Upper lobe of left lung (tissue), 4 donors: ENCODE data around the gene HLA-A.

ENCODE experiments used
- EP300 ChIP-seq, 4 donors: sonication (generic); formaldehyde crosslinking; IDR thresholded peaks; one replicate each; pipeline ENCODE4 v1.5.1; 2017; ENCODE audit warnings: antibody characterized with exemption in 4 of 4, control low read depth in 2 of 4
- POLR2A ChIP-seq, 4 donors: fragments of 450-650 bp; IDR thresholded peaks; one replicate each; pipeline ENCODE4 v1.5.1; 2016 to 2017; ENCODE audit warnings: antibody characterized with exemption in 4 of 4, mild to moderate bottlenecking in 2 of 4
- POLR2AphosphoS5 ChIP-seq, 2 donors: sonication (generic); formaldehyde crosslinking; IDR thresholded peaks; one replicate each; pipeline ENCODE4 v1.5.1; 2017; ENCODE audit warnings: antibody characterized with exemption in 2 of 2
- TF ChIP-seq, protein P1 (sequence below), 6 experiments: fragments of 450-650 bp in 4 of 6; fragments of 200-600 bp in 2 of 6; sonication (generic) in 2 of 6; IDR thresholded peaks; one replicate each; pipeline ENCODE4 v1.5.1; 2016 to 2019; ENCODE audit warnings: antibody characterized with exemption in 6 of 6

DNA sequence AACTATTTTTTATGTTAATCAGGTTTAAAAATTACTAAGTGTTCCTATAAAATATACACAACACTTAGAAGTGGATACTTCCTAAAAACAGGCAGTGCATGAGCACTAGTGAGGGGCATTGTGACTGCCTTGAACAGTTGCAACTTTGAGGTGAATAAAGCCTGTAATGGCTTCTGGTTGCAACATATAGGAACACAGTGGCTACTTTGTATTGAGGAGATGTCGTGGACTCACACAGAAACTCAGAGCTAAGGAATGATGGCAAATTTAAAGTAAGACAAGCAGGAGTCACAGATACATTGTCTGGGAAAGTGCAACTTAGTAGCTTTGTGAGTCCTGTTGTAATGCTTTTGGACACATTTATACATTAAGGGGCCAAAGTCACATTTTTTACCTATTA, 861 bp upstream of the HLA-A start:
- TF ChIP-seq, protein P1, sequence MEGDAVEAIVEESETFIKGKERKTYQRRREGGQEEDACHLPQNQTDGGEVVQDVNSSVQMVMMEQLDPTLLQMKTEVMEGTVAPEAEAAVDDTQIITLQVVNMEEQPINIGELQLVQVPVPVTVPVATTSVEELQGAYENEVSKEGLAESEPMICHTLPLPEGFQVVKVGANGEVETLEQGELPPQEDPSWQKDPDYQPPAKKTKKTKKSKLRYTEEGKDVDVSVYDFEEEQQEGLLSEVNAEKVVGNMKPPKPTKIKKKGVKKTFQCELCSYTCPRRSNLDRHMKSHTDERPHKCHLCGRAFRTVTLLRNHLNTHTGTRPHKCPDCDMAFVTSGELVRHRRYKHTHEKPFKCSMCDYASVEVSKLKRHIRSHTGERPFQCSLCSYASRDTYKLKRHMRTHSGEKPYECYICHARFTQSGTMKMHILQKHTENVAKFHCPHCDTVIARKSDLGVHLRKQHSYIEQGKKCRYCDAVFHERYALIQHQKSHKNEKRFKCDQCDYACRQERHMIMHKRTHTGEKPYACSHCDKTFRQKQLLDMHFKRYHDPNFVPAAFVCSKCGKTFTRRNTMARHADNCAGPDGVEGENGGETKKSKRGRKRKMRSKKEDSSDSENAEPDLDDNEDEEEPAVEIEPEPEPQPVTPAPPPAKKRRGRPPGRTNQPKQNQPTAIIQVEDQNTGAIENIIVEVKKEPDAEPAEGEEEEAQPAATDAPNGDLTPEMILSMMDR (IDR thresholded peaks at IDR 0.05) = no peak
- no peak for TF ChIP-seq POLR2A (IDR thresholded peaks at IDR 0.05)
- TF ChIP-seq EP300 (IDR thresholded peaks at IDR 0.05) = no peak
- no peak for TF ChIP-seq POLR2AphosphoS5 (IDR thresholded peaks at IDR 0.05)
